ENCODE data around the gene NDRG3.
A peak's percentile ranks its signal among the peaks of the same experiment; 100 is the strongest.
"Not testable (repeated sequence)": the region's sequence is repeated elsewhere in the genome, so short reads cannot be mapped to it uniquely, and the experiment has no call there.

NDRG3 gene

DNA sequence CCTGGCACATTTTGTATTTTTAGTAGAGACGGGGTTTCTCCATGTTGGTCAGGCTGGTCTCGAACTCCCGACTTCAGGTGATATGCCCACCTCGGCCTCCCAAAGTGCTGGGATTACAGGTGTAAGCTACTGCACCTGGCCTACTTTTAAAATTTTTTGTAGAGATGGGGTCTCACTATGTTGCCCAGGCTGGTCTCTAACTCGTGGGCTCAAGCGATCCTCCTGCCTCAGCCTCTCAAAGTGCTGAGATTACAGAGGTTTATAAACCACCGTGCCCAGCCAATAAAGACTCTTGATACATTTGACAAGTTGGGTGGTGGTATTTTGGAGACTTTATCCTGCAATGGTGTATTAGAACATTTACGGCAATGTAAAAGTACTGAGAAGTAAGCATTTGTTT, 70.3 kb downstream of the NDRG3 start:
- H3K14ac ChIP-seq (ENCODE audit: low read length in 2 of 2); H3K9ac ChIP-seq (ENCODE audit: low read length); H3K18ac ChIP-seq (ENCODE audit: low read depth in 1 of 2, low read length in 2 of 2); H2BK5ac ChIP-seq (ENCODE audit: low read depth, low read length, poor library complexity, severe bottlenecking); H4K8ac ChIP-seq (ENCODE audit: low read length); H2BK12ac ChIP-seq (ENCODE audit: low read length in 2 of 2); H2AK5ac ChIP-seq (ENCODE audit: low read length, severe bottlenecking); H3K4me3 ChIP-seq (ENCODE audit: insufficient read depth in 1 of 2, low read depth in 1 of 2, low read length in 2 of 2); H3K79me1 ChIP-seq (replicated peaks; ENCODE audit: low read length, poor library complexity, severe bottlenecking); H2BK120ac ChIP-seq (ENCODE audit: low read depth, low read length); H4K91ac ChIP-seq (ENCODE audit: low read length); H3K27ac ChIP-seq (ENCODE audit: low read length, poor library complexity, severe bottlenecking); H2AFZ ChIP-seq (ENCODE audit: low read depth, low read length); H2BK15ac ChIP-seq (ENCODE audit: low read depth, poor library complexity, severe bottlenecking); H3K4me2 ChIP-seq (ENCODE audit: low read length, poor library complexity, severe bottlenecking); H3K23ac ChIP-seq (ENCODE audit: low read length in 2 of 2); H3K9me3 ChIP-seq (ENCODE audit: control insufficient read depth, low read length); H3K4me1 ChIP-seq (ENCODE audit: control insufficient read depth, insufficient read depth, low read depth, low read length); H3K4ac ChIP-seq (ENCODE audit: low read depth in 1 of 2, low read length in 2 of 2); DNase-seq; H3K27me3 ChIP-seq (ENCODE audit: control insufficient read depth in 1 of 2, insufficient read depth in 1 of 2, low read length in 2 of 2): not testable (repeated sequence)
- H3K36me3 ChIP-seq (ENCODE audit: control insufficient read depth in 1 of 2, insufficient read depth in 2 of 2, low read depth in 1 of 2, low read length in 2 of 2), result peaks cover 0 to 35% of the 10 kb centered on the region in 2 experiments
- 99% methylated on average over 8 of the region's 8 CpGs for WGBS

DNA sequence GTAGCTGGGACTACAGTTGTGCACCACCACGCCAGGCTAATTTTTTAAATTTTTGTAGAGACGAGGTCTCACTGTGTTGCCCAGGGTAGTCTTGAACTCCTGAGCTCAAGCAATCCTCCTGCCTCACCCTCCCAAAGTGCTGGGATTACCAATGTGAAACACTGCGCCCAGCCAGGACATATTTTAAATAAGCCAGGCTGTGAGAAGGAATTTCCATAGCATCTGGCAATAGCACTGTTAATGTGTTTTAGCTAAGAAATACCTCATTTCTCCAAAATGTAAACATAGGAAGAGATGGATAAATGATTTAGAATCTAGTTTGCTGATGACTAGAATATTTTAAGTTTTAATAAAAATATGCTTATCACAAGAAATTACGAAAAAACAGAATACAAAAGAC, 72.9 kb downstream of the NDRG3 start:
- no peak overlapping the region for H3K27ac ChIP-seq (ENCODE audit: low read length, poor library complexity, severe bottlenecking)
- H2BK12ac ChIP-seq (ENCODE audit: low read length in 2 of 2), result no peak overlapping the region
- no peaks in the 10 kb centered on the region for H3K9me3 ChIP-seq (ENCODE audit: control insufficient read depth, low read length)
- DNase-seq, result peak; percentile 2
- H3K14ac ChIP-seq (ENCODE audit: low read length in 2 of 2), result no peak overlapping the region
- H3K4ac ChIP-seq (ENCODE audit: low read depth in 1 of 2, low read length in 2 of 2), result no peak overlapping the region
- H4K91ac ChIP-seq (ENCODE audit: low read length), result no peak overlapping the region
- H3K9ac ChIP-seq (ENCODE audit: low read length), result no peak overlapping the region
- H2AK5ac ChIP-seq (ENCODE audit: low read length, severe bottlenecking), result no peak overlapping the region
- H4K8ac ChIP-seq (ENCODE audit: low read length), result no peak overlapping the region
- peaks cover 2% of the 10 kb centered on the region for H3K4me1 ChIP-seq (ENCODE audit: control insufficient read depth, insufficient read depth, low read depth, low read length)
- H3K79me1 ChIP-seq (replicated peaks; ENCODE audit: low read length, poor library complexity, severe bottlenecking), result no peaks in the 10 kb centered on the region
- no peak overlapping the region for H3K23ac ChIP-seq (ENCODE audit: low read length in 2 of 2)
- no peak overlapping the region for H3K4me2 ChIP-seq (ENCODE audit: low read length, poor library complexity, severe bottlenecking)
- no peak overlapping the region for H2BK15ac ChIP-seq (ENCODE audit: low read depth, poor library complexity, severe bottlenecking)
- no peak overlapping the region for H3K18ac ChIP-seq (ENCODE audit: low read depth in 1 of 2, low read length in 2 of 2)
- H2BK120ac ChIP-seq (ENCODE audit: low read depth, low read length), result no peak overlapping the region
- peaks cover 4 to 35% of the 10 kb centered on the region in 2 experiments for H3K36me3 ChIP-seq (ENCODE audit: control insufficient read depth in 1 of 2, insufficient read depth in 2 of 2, low read depth in 1 of 2, low read length in 2 of 2)
- 97% methylated on average over 3 of the region's 4 CpGs for WGBS
- H3K4me3 ChIP-seq (ENCODE audit: insufficient read depth in 1 of 2, low read depth in 1 of 2, low read length in 2 of 2), result no peak overlapping the region
- no peak overlapping the region for H2AFZ ChIP-seq (ENCODE audit: low read depth, low read length)
- H3K27me3 ChIP-seq (ENCODE audit: control insufficient read depth in 1 of 2, insufficient read depth in 1 of 2, low read length in 2 of 2), result no peaks in the 10 kb centered on the region
- no peak overlapping the region for H2BK5ac ChIP-seq (ENCODE audit: low read depth, low read length, poor library complexity, severe bottlenecking)

DNA sequence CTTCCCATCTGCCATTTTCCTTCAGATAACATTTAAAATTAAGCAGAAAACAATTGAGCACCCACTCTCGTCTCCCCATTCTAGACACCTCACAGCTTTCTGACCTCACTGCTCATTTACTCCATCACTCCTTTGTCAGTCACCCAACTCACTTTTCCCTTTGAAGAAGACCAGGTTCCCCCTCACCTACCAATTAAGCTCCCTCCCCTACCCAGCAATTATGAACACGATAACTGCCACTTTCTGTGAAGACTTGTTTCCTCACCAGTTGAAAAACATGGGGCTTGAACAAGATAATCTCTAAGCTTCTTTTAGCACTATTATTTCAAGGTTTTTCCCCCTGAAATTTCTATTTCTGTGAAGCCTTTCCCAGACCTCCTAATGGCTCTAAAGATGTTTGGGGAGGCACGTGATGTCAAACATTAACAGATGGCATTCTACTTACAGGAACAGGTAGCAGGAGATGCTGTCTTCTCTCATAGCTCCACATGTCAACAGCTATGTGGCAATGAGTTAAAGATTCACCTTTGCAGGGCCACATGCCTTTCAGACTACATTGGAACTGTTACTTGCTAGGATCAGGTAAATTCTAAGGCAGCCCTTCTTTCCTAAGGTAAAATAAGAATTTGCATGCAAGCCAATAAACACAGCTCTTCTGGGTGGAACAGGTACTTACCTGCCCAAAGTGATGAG, 75.1 kb downstream of the NDRG3 start:
- Histone ChIP-seq H3K18ac (ENCODE audit: low read depth in 1 of 2, low read length in 2 of 2) (no peak overlapping the region), H3K4me1 (ENCODE audit: control insufficient read depth, insufficient read depth, low read depth, low read length) (no peaks in the 10 kb centered on the region), H4K91ac (ENCODE audit: low read length) (no peak overlapping the region), H3K79me1 (replicated peaks; ENCODE audit: low read length, poor library complexity, severe bottlenecking) (no peaks in the 10 kb centered on the region), H3K4me2 (ENCODE audit: low read length, poor library complexity, severe bottlenecking) (no peak overlapping the region), H2AFZ (ENCODE audit: low read depth, low read length) (no peak overlapping the region), H2BK12ac (ENCODE audit: low read length in 2 of 2) (no peak overlapping the region), H3K9ac (ENCODE audit: low read length) (no peak overlapping the region), H3K4me3 (ENCODE audit: insufficient read depth in 1 of 2, low read depth in 1 of 2, low read length in 2 of 2) (no peak overlapping the region), H2BK5ac (ENCODE audit: low read depth, low read length, poor library complexity, severe bottlenecking) (no peak overlapping the region), H2BK15ac (ENCODE audit: low read depth, poor library complexity, severe bottlenecking) (no peak overlapping the region), H3K36me3 (ENCODE audit: control insufficient read depth in 1 of 2, insufficient read depth in 2 of 2, low read depth in 1 of 2, low read length in 2 of 2) (peaks cover 4 to 40% of the 10 kb centered on the region in 2 experiments), H3K27me3 (ENCODE audit: control insufficient read depth in 1 of 2, insufficient read depth in 1 of 2, low read length in 2 of 2) (no peaks in the 10 kb centered on the region), H3K27ac (ENCODE audit: low read length, poor library complexity, severe bottlenecking) (no peak overlapping the region), H2AK5ac (ENCODE audit: low read length, severe bottlenecking) (no peak overlapping the region), H3K9me3 (ENCODE audit: control insufficient read depth, low read length) (no peaks in the 10 kb centered on the region), H2BK120ac (ENCODE audit: low read depth, low read length) (no peak overlapping the region), H3K4ac (ENCODE audit: low read depth in 1 of 2, low read length in 2 of 2) (no peak overlapping the region), H4K8ac (ENCODE audit: low read length) (no peak overlapping the region), H3K14ac (ENCODE audit: low read length in 2 of 2) (no peak overlapping the region), H3K23ac (ENCODE audit: low read length in 2 of 2) (no peak overlapping the region)
- no peak for DNase-seq
- WGBS, result 94% methylated on average over 3 of the region's 3 CpGs

DNA sequence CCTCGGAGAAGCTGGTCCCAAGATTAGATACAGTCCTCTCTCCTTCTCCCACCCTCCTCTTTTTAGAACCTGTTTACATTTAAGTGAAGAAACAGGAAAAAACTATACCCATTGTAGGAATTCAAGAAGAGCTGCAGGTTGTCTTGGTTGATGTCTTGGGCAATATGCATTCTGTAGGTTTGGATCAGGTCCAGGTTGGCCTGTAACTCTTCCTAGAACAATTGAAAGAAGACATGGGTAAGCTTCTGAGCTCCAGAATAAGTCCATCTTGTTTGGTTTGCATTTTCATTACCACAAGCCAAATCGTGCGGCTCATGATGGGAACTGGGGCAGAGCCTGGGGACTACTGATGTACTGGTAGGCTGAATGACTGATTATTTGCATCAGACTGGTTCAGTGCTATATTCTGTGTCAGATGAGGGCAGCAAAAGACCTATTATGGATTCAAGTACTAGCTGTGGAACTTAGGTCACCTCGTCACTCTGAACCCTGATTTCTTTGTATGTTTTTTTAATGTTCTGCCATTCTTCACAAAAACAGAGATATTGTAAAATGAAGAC, 79.6 kb downstream of the NDRG3 start:
- H3K36me3 ChIP-seq (ENCODE audit: control insufficient read depth in 1 of 2, insufficient read depth in 2 of 2, low read depth in 1 of 2, low read length in 2 of 2), result peaks cover 15 to 68% of the 10 kb centered on the region in 2 experiments
- H2BK12ac ChIP-seq (ENCODE audit: low read length in 2 of 2), result no peak overlapping the region
- H3K79me1 ChIP-seq (replicated peaks; ENCODE audit: low read length, poor library complexity, severe bottlenecking), result no peaks in the 10 kb centered on the region
- H3K4ac ChIP-seq (ENCODE audit: low read depth in 1 of 2, low read length in 2 of 2), result no peak overlapping the region
- no peak overlapping the region for H3K18ac ChIP-seq (ENCODE audit: low read depth in 1 of 2, low read length in 2 of 2)
- H4K91ac ChIP-seq (ENCODE audit: low read length), result no peak overlapping the region
- H2BK120ac ChIP-seq (ENCODE audit: low read depth, low read length), result no peak overlapping the region
- no peak overlapping the region for H3K23ac ChIP-seq (ENCODE audit: low read length in 2 of 2)
- H3K9ac ChIP-seq (ENCODE audit: low read length), result no peak overlapping the region
- 89% methylated on average over 3 of the region's 4 CpGs for WGBS
- H3K4me1 ChIP-seq (ENCODE audit: control insufficient read depth, insufficient read depth, low read depth, low read length), result no peaks in the 10 kb centered on the region
- peak; percentile 45 for DNase-seq
- no peak overlapping the region for H3K4me2 ChIP-seq (ENCODE audit: low read length, poor library complexity, severe bottlenecking)
- H4K8ac ChIP-seq (ENCODE audit: low read length), result no peak overlapping the region
- H2AK5ac ChIP-seq (ENCODE audit: low read length, severe bottlenecking), result no peak overlapping the region
- no peak overlapping the region for H2AFZ ChIP-seq (ENCODE audit: low read depth, low read length)
- no peak overlapping the region for H3K4me3 ChIP-seq (ENCODE audit: insufficient read depth in 1 of 2, low read depth in 1 of 2, low read length in 2 of 2)
- no peak overlapping the region for H3K14ac ChIP-seq (ENCODE audit: low read length in 2 of 2)
- H3K27ac ChIP-seq (ENCODE audit: low read length, poor library complexity, severe bottlenecking), result no peak overlapping the region
- no peak overlapping the region for H2BK5ac ChIP-seq (ENCODE audit: low read depth, low read length, poor library complexity, severe bottlenecking)
- no peak overlapping the region for H2BK15ac ChIP-seq (ENCODE audit: low read depth, poor library complexity, severe bottlenecking)
- no peaks in the 10 kb centered on the region for H3K9me3 ChIP-seq (ENCODE audit: control insufficient read depth, low read length)
- no peaks in the 10 kb centered on the region for H3K27me3 ChIP-seq (ENCODE audit: control insufficient read depth in 1 of 2, insufficient read depth in 1 of 2, low read length in 2 of 2)

All from mesenchymal stem cell (in vitro differentiated cells and primary cell).